ENCODE measurements around the gene IFT122. TPM values are rescaled to one million over a fixed set of nuclear protein-coding genes. Genes with fewer than 3 reads are reported as not detected.
A peak's percentile ranks its signal among the peaks of the same experiment; 100 is the strongest.
"Not testable (repeated sequence)": the region's sequence is repeated elsewhere in the genome, so short reads cannot be mapped to it uniquely, and the experiment has no call there.

IFT122 gene
- total and polyA plus RNA-seq, 2 donors from 2014 or later = 18.4 to 59.2 TPM

- intact Hi-C loops (cut with DNase I) = no loop called here
- peaks cover 5 to 25% (median 20%) of the 10 kb centered on the region in 3 donors for H3K36me3 ChIP-seq (ENCODE audit: control insufficient read depth in 2 of 3, insufficient read depth in 3 of 3, low read length in 3 of 3)
- H3K27ac ChIP-seq (ENCODE audit: low read depth in 2 of 2, low read length in 2 of 2) = no peak overlapping the region
- no peak overlapping the region for H3K4me3 ChIP-seq (ENCODE audit: low read length in 3 of 3)
- FAIRE-seq = no peak
- no peaks in the 10 kb centered on the region for H3K27me3 ChIP-seq (ENCODE audit: control insufficient read depth, insufficient read depth, low read length)
- DNase-seq = no peak
- no peaks in the 10 kb centered on the region for H3K9me3 ChIP-seq (ENCODE audit: control insufficient read depth in 2 of 3, insufficient read depth in 1 of 3, low read length in 3 of 3)
- no peak overlapping the region for H3K9ac ChIP-seq (ENCODE audit: low read length in 3 of 3)
- TF ChIP-seq CTCF (IDR thresholded peaks at IDR 0.05; ENCODE audit: borderline replicate concordance, extremely low read depth, insufficient read depth) = no peak
- no peaks in the 10 kb centered on the region for H3K4me1 ChIP-seq (ENCODE audit: control insufficient read depth in 2 of 3, insufficient read depth in 2 of 3, low read depth in 1 of 3, low read length in 3 of 3)
These were observed 35.8 kb downstream of the IFT122 start for GRCh38 chr3:129475863-129476262.

- no peak overlapping the region for H3K4me3 ChIP-seq (ENCODE audit: low read length in 3 of 3)
- peaks cover 0 to under 1% (median 0%) of the 10 kb centered on the region in 3 donors for H3K4me1 ChIP-seq (ENCODE audit: control insufficient read depth in 2 of 3, insufficient read depth in 2 of 3, low read depth in 1 of 3, low read length in 3 of 3)
- DNase-seq (no peak), FAIRE-seq (no peak)
- no peak overlapping the region for H3K9ac ChIP-seq (ENCODE audit: low read length in 3 of 3)
- H3K36me3 ChIP-seq (ENCODE audit: control insufficient read depth in 2 of 3, insufficient read depth in 3 of 3, low read length in 3 of 3) = peaks cover 5 to 25% (median 17%) of the 10 kb centered on the region in 3 donors
- H3K9me3 ChIP-seq (ENCODE audit: control insufficient read depth in 2 of 3, insufficient read depth in 1 of 3, low read length in 3 of 3) = no peaks in the 10 kb centered on the region
- no peak for TF ChIP-seq CTCF (IDR thresholded peaks at IDR 0.05; ENCODE audit: borderline replicate concordance, extremely low read depth, insufficient read depth)
- no peaks in the 10 kb centered on the region for H3K27me3 ChIP-seq (ENCODE audit: control insufficient read depth, insufficient read depth, low read length)
- H3K27ac ChIP-seq (ENCODE audit: low read depth in 2 of 2, low read length in 2 of 2) = no peak overlapping the region
- intact Hi-C loops (cut with DNase I) = no loop called here
These were observed 36.6 kb downstream of the IFT122 start for GRCh38 chr3:129476586-129476985.

- not testable (repeated sequence) for H3K9ac ChIP-seq (ENCODE audit: low read length in 3 of 3); H3K27me3 ChIP-seq (ENCODE audit: control insufficient read depth, insufficient read depth, low read length); H3K27ac ChIP-seq (ENCODE audit: low read depth in 2 of 2, low read length in 2 of 2); H3K9me3 ChIP-seq (ENCODE audit: control insufficient read depth in 2 of 3, insufficient read depth in 1 of 3, low read length in 3 of 3); H3K4me1 ChIP-seq (ENCODE audit: control insufficient read depth in 2 of 3, insufficient read depth in 2 of 3, low read depth in 1 of 3, low read length in 3 of 3); H3K4me3 ChIP-seq (ENCODE audit: low read length in 3 of 3); FAIRE-seq
- DNase-seq = peak in 4 of 5 donors; percentile 34 to 83 (median 79)
- intact Hi-C loops (cut with DNase I) = loop anchor here (5.0 kb wide), 1 partner anchor 361 kb away; no protein-coding TSS in a partner anchor
- H3K36me3 ChIP-seq (ENCODE audit: control insufficient read depth in 2 of 3, insufficient read depth in 3 of 3, low read length in 3 of 3) = peaks cover 9 to 30% (median 23%) of the 10 kb centered on the region in 3 donors
These were observed 41.3 kb downstream of the IFT122 start for GRCh38 chr3:129481225-129481765.

GRCh38 chr3:129481766-129482332, 41.8 kb downstream of the IFT122 start:
- FAIRE-seq (no peak), DNase-seq (no peak)
- Histone ChIP-seq H3K9ac (ENCODE audit: low read length in 3 of 3) (no peak overlapping the region), H3K36me3 (ENCODE audit: control insufficient read depth in 2 of 3, insufficient read depth in 3 of 3, low read length in 3 of 3) (peaks cover 6 to 25% (median 21%) of the 10 kb centered on the region in 3 donors), H3K4me3 (ENCODE audit: low read length in 3 of 3) (no peak overlapping the region), H3K4me1 (ENCODE audit: control insufficient read depth in 2 of 3, insufficient read depth in 2 of 3, low read depth in 1 of 3, low read length in 3 of 3) (peaks cover 0 to 7% (median 0%) of the 10 kb centered on the region in 3 donors), H3K27ac (ENCODE audit: low read depth in 2 of 2, low read length in 2 of 2) (no peak overlapping the region), H3K27me3 (ENCODE audit: control insufficient read depth, insufficient read depth, low read length) (no peaks in the 10 kb centered on the region), H3K9me3 (ENCODE audit: control insufficient read depth in 2 of 3, insufficient read depth in 1 of 3, low read length in 3 of 3) (no peaks in the 10 kb centered on the region)
- intact Hi-C loops (cut with DNase I) = loop anchor here (5.0 kb wide), 1 partner anchor 360 kb away; no protein-coding TSS in a partner anchor
- no peak for TF ChIP-seq CTCF (IDR thresholded peaks at IDR 0.05; ENCODE audit: borderline replicate concordance, extremely low read depth, insufficient read depth)
